H9 (cell line): ENCODE data around the gene IL32. TPM values are rescaled to one million over a fixed set of nuclear protein-coding genes. Genes with fewer than 3 reads are reported as not detected.

Experiments
- DNase-seq: peaks from one replicate; pipeline ENCODE4 v3.0.0-alpha.2; 2017
- H2AFZ ChIP-seq: one replicate; pipeline ENCODE4 v1.6.1; 2013; ENCODE audit warnings: mild to moderate bottlenecking, low read length, control low read depth, moderate library complexity
- H2AK5ac ChIP-seq: 2 replicates; pipeline ENCODE4 v1.6.1; 2013; ENCODE audit warnings: low read length, control low read depth, mixed read lengths; ENCODE audit not compliant: insufficient read length
- H2BK120ac ChIP-seq: one replicate; pipeline ENCODE4 v1.6.1; 2013; ENCODE audit warnings: low read depth, mild to moderate bottlenecking, low read length, control low read depth, inconsistent platforms; ENCODE audit not compliant: poor library complexity, severe bottlenecking
- H2BK12ac ChIP-seq: 2 replicates; pipeline ENCODE4 v1.6.1; 2013; ENCODE audit warnings: low read length, control low read depth, mixed read lengths, low read depth; ENCODE audit not compliant: insufficient read length
- H2BK15ac ChIP-seq: 2 replicates; pipeline ENCODE4 v1.6.1; 2013; ENCODE audit warnings: low read depth, low read length, control low read depth
- H2BK20ac ChIP-seq: one replicate; pipeline ENCODE4 v1.6.1; 2013; ENCODE audit warnings: low read depth, mild to moderate bottlenecking, low read length, control low read depth, inconsistent platforms; ENCODE audit not compliant: poor library complexity, severe bottlenecking
- H2BK5ac ChIP-seq: 2 replicates; pipeline ENCODE4 v1.6.1; 2013; ENCODE audit warnings: low read length, control low read depth, mixed read lengths; ENCODE audit not compliant: insufficient read length
- H3K14ac ChIP-seq: 2 replicates; pipeline ENCODE4 v1.6.1; 2013; ENCODE audit warnings: low read length, control low read depth; ENCODE audit not compliant: insufficient read depth
- H3K18ac ChIP-seq: 2 replicates; pipeline ENCODE4 v1.6.1; 2013; ENCODE audit warnings: low read depth, mild to moderate bottlenecking, mixed read lengths, low read length, control low read depth; ENCODE audit not compliant: insufficient read length
- H3K23ac ChIP-seq: 2 replicates; pipeline ENCODE4 v1.6.1; 2013; ENCODE audit warnings: low read length, control low read depth, mixed read lengths, low read depth; ENCODE audit not compliant: insufficient read length
- H3K23me2 ChIP-seq: 2 replicates; pipeline ENCODE4 v1.6.1; 2013; ENCODE audit warnings: low read depth, mild to moderate bottlenecking, mixed read lengths, low read length, control low read depth; ENCODE audit not compliant: insufficient read length, poor library complexity, severe bottlenecking
- H3K27ac ChIP-seq: 2 replicates; pipeline ENCODE4 v1.5.1; 2013; ENCODE audit warnings: low read length, control low read depth, mixed read lengths, low read depth; ENCODE audit not compliant: insufficient read length
- H3K27me3 ChIP-seq: 2 replicates; pipeline ENCODE4 v1.6.1; 2013; ENCODE audit warnings: low read length, control low read depth, inconsistent platforms; ENCODE audit not compliant: insufficient read depth
- H3K4ac ChIP-seq: 2 replicates; pipeline ENCODE4 v1.6.1; 2013; ENCODE audit warnings: low read depth, mild to moderate bottlenecking, control low read depth, inconsistent platforms, low read length, moderate library complexity
- H3K4me1 ChIP-seq: 2 replicates; pipeline ENCODE4 v1.6.1; 2013; ENCODE audit warnings: low read length, control low read depth, inconsistent platforms; ENCODE audit not compliant: insufficient read depth
- H3K4me2 ChIP-seq: 2 replicates; pipeline ENCODE4 v1.6.1; 2013; ENCODE audit warnings: low read length, control low read depth, mixed read lengths; ENCODE audit not compliant: insufficient read length, insufficient read depth
- H3K56ac ChIP-seq: 2 replicates; pipeline ENCODE4 v1.6.1; 2013; ENCODE audit warnings: low read depth, mild to moderate bottlenecking, mixed read lengths, low read length, control low read depth; ENCODE audit not compliant: insufficient read length
- H3K79me1 ChIP-seq: 2 replicates; pipeline ENCODE4 v1.6.1; 2013; ENCODE audit warnings: low read depth, mild to moderate bottlenecking, moderate library complexity, low read length, control low read depth, inconsistent platforms; ENCODE audit not compliant: insufficient read depth, poor library complexity, severe bottlenecking
- H3K79me2 ChIP-seq: 2 replicates; pipeline ENCODE4 v1.6.1; 2013; ENCODE audit warnings: low read length, control low read depth, inconsistent platforms; ENCODE audit not compliant: insufficient read depth
- H3K9ac ChIP-seq: 2 replicates; pipeline ENCODE4 v1.6.1; 2013; ENCODE audit warnings: low read length, control low read depth, mixed read lengths; ENCODE audit not compliant: insufficient read length; ENCODE audit errors: extremely low read depth
- H3K9me3 ChIP-seq: one replicate; pipeline ENCODE4 v1.6.1; 2013; ENCODE audit warnings: low read depth, low read length, inconsistent platforms; ENCODE audit not compliant: control insufficient read depth
- H3T11ph ChIP-seq: one replicate; pipeline ENCODE4 v1.6.1; 2013; ENCODE audit warnings: mild to moderate bottlenecking, low read length, control low read depth, inconsistent platforms
- H4K20me1 ChIP-seq: one replicate; pipeline ENCODE4 v1.6.1; 2013; ENCODE audit not compliant: control insufficient read depth, insufficient read length, insufficient read depth
- H4K5ac ChIP-seq: 2 replicates; pipeline ENCODE4 v1.6.1; 2013; ENCODE audit warnings: low read depth, mild to moderate bottlenecking, mixed read lengths, low read length, control low read depth; ENCODE audit not compliant: insufficient read length
- H4K8ac ChIP-seq: replicated peaks from 2 replicates; pipeline ENCODE4 v1.6.1; 2013; ENCODE audit warnings: low read length, control low read depth, mixed read lengths, low read depth; ENCODE audit not compliant: insufficient read length
- H4K91ac ChIP-seq: 2 replicates; pipeline ENCODE4 v1.6.1; 2013; ENCODE audit warnings: low read depth, mild to moderate bottlenecking, moderate library complexity, mixed read lengths, low read length, control low read depth; ENCODE audit not compliant: insufficient read length
- H3K27ac Mint-ChIP-seq, 3 experiments: 2 replicates in 2 of 3; 3 replicates in 1 of 3; pipeline ENCODE4 v1.8.0; 2020 to 2021; ENCODE audit warnings: mixed read lengths in 3 of 3, mild to moderate bottlenecking in 1 of 3, moderate library complexity in 1 of 3
- H3K27me3 Mint-ChIP-seq: 2 replicates; pipeline ENCODE4 v1.8.0; 2021; ENCODE audit warnings: low read depth, mild to moderate bottlenecking, moderate library complexity, mixed read lengths
- H3K36me3 Mint-ChIP-seq, 3 experiments: 2 replicates in 2 of 3; 3 replicates in 1 of 3; pipeline ENCODE4 v1.8.0; 2020 to 2021; ENCODE audit warnings: low read depth in 3 of 3, mixed read lengths in 3 of 3; ENCODE audit not compliant: insufficient read depth in 1 of 3
- H3K4me1 Mint-ChIP-seq, 2 experiments: 2 replicates each; pipeline ENCODE4 v1.8.0; 2020; ENCODE audit warnings: mixed read lengths in 2 of 2
- H3K4me3 Mint-ChIP-seq, 2 experiments: 2 replicates in 1 of 2; 3 replicates in 1 of 2; pipeline ENCODE4 v1.8.0; 2020 to 2021; ENCODE audit warnings: mild to moderate bottlenecking in 2 of 2, mixed read lengths in 2 of 2, moderate library complexity in 1 of 2
- H3K9me3 Mint-ChIP-seq, 2 experiments: 2 replicates in 1 of 2; 3 replicates in 1 of 2; pipeline ENCODE4 v1.8.0; 2020; ENCODE audit warnings: mild to moderate bottlenecking in 2 of 2, mixed read lengths in 2 of 2, moderate library complexity in 1 of 2
- WGBS: extraction: QIAGEN DNeasy Blood & Tissue Kit; methylation state at CpG from one replicate; pipeline ENCODE4 v1.1.7; 2013; ENCODE audit warnings: missing lambda C conversion rate, low lambda C conversion rate, mixed read lengths; ENCODE audit not compliant: insufficient read length; ENCODE audit errors: extremely low coverage; 5-methylcytosine and 5-hydroxymethylcytosine counted together
- total RNA-seq: library from RNA; stranded (reverse); gene quantifications from 2 replicates; pipeline ENCODE4 v1.2.1, GENCODE V29; 2021
- TF ChIP-seq, protein P1 (sequence below): fragments of 200-600 bp; sonication (generic); conservative IDR thresholded peaks from 3 replicates; pipeline ENCODE4 v1.8.0; 2021; ENCODE audit warnings: antibody characterized with exemption, mild to moderate bottlenecking

The IL32 gene
- total RNA-seq, 1 experiment from 2014 or later = 2.0 TPM

DNA sequence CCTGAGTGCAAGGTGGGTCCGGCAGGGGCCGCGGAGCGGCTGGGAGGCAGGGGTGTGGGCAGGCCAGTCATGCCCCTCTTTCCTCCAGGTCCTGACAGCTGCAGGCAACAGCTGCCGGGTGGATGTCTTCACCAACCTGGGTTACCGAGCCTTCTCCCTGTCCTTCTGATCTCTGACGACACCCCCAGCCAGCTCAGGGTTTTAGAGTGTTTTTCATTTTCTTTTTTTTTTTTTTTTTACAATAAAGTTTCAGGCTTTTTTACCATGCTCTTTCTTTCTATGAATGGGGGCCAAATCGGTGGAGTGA, 38.0 kb upstream of the IL32 start:
- Histone ChIP-seq H3T11ph (no peak overlapping the region), H3K18ac (no peak overlapping the region), H2AK5ac (no peak overlapping the region), H3K56ac (no peak overlapping the region), H3K23me2 (peaks cover 10% of the 10 kb centered on the region), H2BK12ac (no peak overlapping the region), H4K91ac (no peak overlapping the region), H3K79me1 (no peaks in the 10 kb centered on the region), H3K9ac (no peak overlapping the region), H3K4me1 (no peaks in the 10 kb centered on the region; the same call in 1 of the 2 replicates), H2BK5ac (no peak overlapping the region), H3K79me2 (no peaks in the 10 kb centered on the region), H3K27ac (no peak overlapping the region), H3K4me2 (no peak overlapping the region), H2BK20ac (no peak overlapping the region), H2BK120ac (no peak overlapping the region), H3K9me3 (no peaks in the 10 kb centered on the region), H2BK15ac (no peak overlapping the region), H2AFZ (no peak overlapping the region), H4K20me1 (peaks cover 3% of the 10 kb centered on the region), H3K4ac (no peak overlapping the region), H4K5ac (no peak overlapping the region), H3K14ac (no peak overlapping the region), H3K27me3 (no peaks in the 10 kb centered on the region), H4K8ac (no peak overlapping the region), H3K23ac (no peak overlapping the region)
- TF ChIP-seq, protein P1, sequence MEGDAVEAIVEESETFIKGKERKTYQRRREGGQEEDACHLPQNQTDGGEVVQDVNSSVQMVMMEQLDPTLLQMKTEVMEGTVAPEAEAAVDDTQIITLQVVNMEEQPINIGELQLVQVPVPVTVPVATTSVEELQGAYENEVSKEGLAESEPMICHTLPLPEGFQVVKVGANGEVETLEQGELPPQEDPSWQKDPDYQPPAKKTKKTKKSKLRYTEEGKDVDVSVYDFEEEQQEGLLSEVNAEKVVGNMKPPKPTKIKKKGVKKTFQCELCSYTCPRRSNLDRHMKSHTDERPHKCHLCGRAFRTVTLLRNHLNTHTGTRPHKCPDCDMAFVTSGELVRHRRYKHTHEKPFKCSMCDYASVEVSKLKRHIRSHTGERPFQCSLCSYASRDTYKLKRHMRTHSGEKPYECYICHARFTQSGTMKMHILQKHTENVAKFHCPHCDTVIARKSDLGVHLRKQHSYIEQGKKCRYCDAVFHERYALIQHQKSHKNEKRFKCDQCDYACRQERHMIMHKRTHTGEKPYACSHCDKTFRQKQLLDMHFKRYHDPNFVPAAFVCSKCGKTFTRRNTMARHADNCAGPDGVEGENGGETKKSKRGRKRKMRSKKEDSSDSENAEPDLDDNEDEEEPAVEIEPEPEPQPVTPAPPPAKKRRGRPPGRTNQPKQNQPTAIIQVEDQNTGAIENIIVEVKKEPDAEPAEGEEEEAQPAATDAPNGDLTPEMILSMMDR = no peak
- peak overlapping the region in 1 of 2 experiments; percentile 51; a peak in 1 of 5 replicates for H3K4me3 Mint-ChIP-seq
- no CpG with 5 or more reads among the region's 8 CpGs for WGBS
- H3K36me3 Mint-ChIP-seq = peaks cover 13 to 41% (median 37%) of the 10 kb centered on the region in 3 experiments
- peaks cover 6% of the 10 kb centered on the region for H3K27me3 Mint-ChIP-seq
- H3K4me1 Mint-ChIP-seq = peaks cover 17 to 46% of the 10 kb centered on the region in 2 experiments
- no peaks in the 10 kb centered on the region for H3K9me3 Mint-ChIP-seq
- no peak overlapping the region for H3K27ac Mint-ChIP-seq
- DNase-seq = no peak
